GM12878 (cell line): ENCODE results near the gene HELZ. TPM values are rescaled to one million over a fixed set of nuclear protein-coding genes. Genes with fewer than 3 reads are reported as not detected.

Experiments
- ATAC-seq: fragments of 200-7000 bp; cut with Tn5 transposase; 3 replicates; pipeline ENCODE4 v1.9.1; 2020; ENCODE audit warnings: mild to moderate bottlenecking, moderate library complexity
- BruUV-seq: library from RNA; stranded (reverse); fragments of 400-500 nt; replicated peaks from 2 replicates; lab custom pipeline; 2021; lab: Mats Ljungman, UMichigan
- CTCF ChIA-PET: fragments of 300-600 bp; sonication (Branson Sonifier 250); formaldehyde crosslinking; extraction: SDS; loops from one replicate; lab custom pipeline; 2021; ENCODE audit warnings: inconsistent platforms; lab: Yijun Ruan, JAX
- POLR2A ChIA-PET: fragments of 350-600 bp; formaldehyde crosslinking; extraction: SDS; loops from one replicate; lab custom pipeline; 2021; ENCODE audit warnings: inconsistent platforms; lab: Charles Lee
- RAD21 ChIA-PET: fragments of 300-600 bp; sonication (Branson Sonifier 250); formaldehyde crosslinking; loops from one replicate; lab custom pipeline; 2023; ENCODE audit warnings: antibody characterized with exemption; ENCODE audit not compliant: unreplicated experiment; lab: Charles Lee
- SMC1A ChIA-PET: fragments of 300-600 bp; sonication (Branson Sonifier 250); formaldehyde crosslinking; loops from one replicate; lab custom pipeline; 2023; ENCODE audit not compliant: unreplicated experiment, uncharacterized antibody; lab: Charles Lee
- DNase-seq: peaks from one replicate; pipeline ENCODE4 v3.0.0-alpha.2; 2011; ENCODE audit warnings: low read depth, low spot score
- FAIRE-seq: peaks from 3 replicates; lab custom pipeline; 2011; peaks lifted over from hg19 to GRCh38; lab: Jason Lieb, UNC
- H2AFZ ChIP-seq: 2 replicates; pipeline ENCODE4 v1.6.0; 2011; ENCODE audit warnings: low read depth, low read length, control low read depth; ENCODE audit not compliant: control insufficient read depth
- H3K27ac ChIP-seq: 2 replicates; pipeline ENCODE4 v1.5.1; 2011; ENCODE audit warnings: control low read depth; ENCODE audit not compliant: control insufficient read depth, insufficient read depth
- H3K27me3 ChIP-seq, 2 experiments: replicated peaks in 1 of 2; 2 replicates each; pipeline versions ENCODE4 v1.6.0 to v1.6.1; 2011; ENCODE audit warnings: low read length in 1 of 2; ENCODE audit not compliant: control insufficient read depth in 2 of 2, insufficient read depth in 2 of 2
- H3K36me3 ChIP-seq, 2 experiments: 2 replicates each; pipeline ENCODE4 v1.5.1; 2011; ENCODE audit warnings: low read length in 1 of 2; ENCODE audit not compliant: control insufficient read depth in 2 of 2, insufficient read depth in 2 of 2
- H3K4me1 ChIP-seq: 2 replicates; pipeline ENCODE4 v1.6.1; 2011; ENCODE audit warnings: mild to moderate bottlenecking, low read length, moderate library complexity, mixed read lengths; ENCODE audit not compliant: control insufficient read depth, insufficient read depth
- H3K4me2 ChIP-seq: 2 replicates; pipeline ENCODE4 v1.6.0; 2011; ENCODE audit warnings: control low read depth; ENCODE audit not compliant: control insufficient read depth, insufficient read depth
- H3K4me3 ChIP-seq: fragments of 200-600 bp; sonication (generic); 2 replicates; pipeline ENCODE4 v1.5.1; 2016
- H3K79me2 ChIP-seq: 2 replicates; pipeline ENCODE4 v1.6.0; 2011; ENCODE audit warnings: low read length; ENCODE audit not compliant: control insufficient read depth, insufficient read depth
- H3K9ac ChIP-seq: 2 replicates; pipeline ENCODE4 v1.8.0; 2011; ENCODE audit warnings: low read length, control low read depth, mixed read lengths; ENCODE audit not compliant: control insufficient read depth, insufficient read depth
- H3K9me3 ChIP-seq: replicated peaks from 3 replicates; pipeline ENCODE4 v1.5.1; 2011; ENCODE audit warnings: mild to moderate bottlenecking, low read length; ENCODE audit not compliant: control insufficient read depth, insufficient read depth
- H4K20me1 ChIP-seq: 2 replicates; pipeline ENCODE4 v1.6.0; 2011; ENCODE audit not compliant: control insufficient read depth, insufficient read depth
- BHLHE40 ChIP-seq, 2 experiments: fragments of 450-650 bp in 1 of 2; IDR thresholded peaks; 2 replicates each; pipeline ENCODE4 v1.6.1; 2011 to 2017; ENCODE audit warnings: low read depth in 2 of 2, borderline replicate concordance in 1 of 2, improper control_type of control experiment in 1 of 2, low read length in 1 of 2, mild to moderate bottlenecking in 1 of 2
- CBX5 ChIP-seq: sonication (generic); IDR thresholded peaks from 2 replicates; pipeline ENCODE4 v1.6.1; 2016; ENCODE audit warnings: low read depth, moderate library complexity, mild to moderate bottlenecking, inconsistent platforms
- FOXK2 ChIP-seq: fragments of 450-650 bp; IDR thresholded peaks from 2 replicates; pipeline ENCODE4 v1.6.1; 2017; ENCODE audit warnings: mild to moderate bottlenecking, moderate library complexity
- PAX5 ChIP-seq: IDR thresholded peaks from 2 replicates; pipeline ENCODE4 v1.6.1; 2011; ENCODE audit warnings: low read depth, low read length, borderline replicate concordance
- POU2F2 ChIP-seq: IDR thresholded peaks from 3 replicates; pipeline ENCODE4 v1.6.1; 2011; ENCODE audit warnings: low read depth, mild to moderate bottlenecking, low read length, borderline replicate concordance
- RELB ChIP-seq: fragments of 450-650 bp; IDR thresholded peaks from 2 replicates; pipeline ENCODE4 v1.6.1; 2017; ENCODE audit warnings: low read depth, mild to moderate bottlenecking, moderate library complexity
- SMC3 ChIP-seq: IDR thresholded peaks from 2 replicates; pipeline ENCODE4 v1.6.1; 2011; ENCODE audit warnings: low read length, improper control_type of control experiment, borderline replicate concordance
- WGBS: methylation state at CpG from one replicate; pipeline ENCODE4 v1.1.6; 2016; ENCODE audit warnings: low lambda C conversion rate; ENCODE audit not compliant: insufficient replicate concordance, insufficient coverage; ENCODE audit errors: missing lambda C conversion rate; 5-methylcytosine and 5-hydroxymethylcytosine counted together
- in situ Hi-C: fragments of 300-500 bp; cut with MboI; formaldehyde crosslinking; loops from 9 replicates; pipeline ENCODE4 v1.14.3; 2018; ENCODE audit warnings: mixed read lengths
- intact Hi-C: fragments of 100-400 bp; cut with micrococcal nuclease; formaldehyde crosslinking; loops from one replicate; pipeline ENCODE4 v1.14.2; 2022; ENCODE audit not compliant: unreplicated experiment
- polyA plus RNA-seq, 11 experiments: library from polyadenylated mRNA; depleted of rRNA in 4 of 11; unstranded in 6 of 11; stranded (reverse) in 5 of 11; fragments of >200 nt; fragmentation: Nextera tagmentation in 4 of 11; fragmentation: Illumina TruSeq in 1 of 11; extraction: Ambion mirVana in 4 of 11; extraction: Trizol in 1 of 11; gene quantifications; 1 replicate in 1 of 11; 2 replicates in 10 of 11; pipeline versions ENCODE4 v1.2.1 to v1.2.3, GENCODE V29; 2011 to 2016; ENCODE audit warnings: inconsistent platforms in 2 of 11, missing spikeins in 2 of 11, low read depth in 1 of 11
- total RNA-seq, 4 experiments: library from RNA; depleted of rRNA in 3 of 4; stranded (reverse); fragments of >200 nt in 3 of 4; fragmentation: Illumina TruSeq in 1 of 4; extraction: Trizol in 1 of 4; gene quantifications; 2 replicates each; pipeline versions ENCODE4 v1.2.1 to v1.2.3, GENCODE V29; 2013 to 2021

The HELZ gene
- total and polyA plus RNA-seq, 10 of the 15 experiments (the other 5 are each of a cell fraction or from before 2014, with no cell fraction given): 1.5 to 36.8 (median 19.1) TPM

GRCh38 chr17:67027031-67027628, 217.9 kb downstream of the HELZ start:
- ChIA-PET POLR2A (no interaction called here), SMC1A (no interaction called here), CTCF (no interaction called here), RAD21 (no interaction called here)
- ATAC-seq: no peak
- in situ Hi-C loops (no loop called here), intact Hi-C loops (no loop called here)
- Histone ChIP-seq H3K4me1 (no peaks in the 10 kb centered on the region), H4K20me1 (no peaks in the 10 kb centered on the region), H3K27ac (no peak overlapping the region), H3K36me3 (no peaks in the 10 kb centered on the region), H3K4me3 (no peak overlapping the region), H3K79me2 (no peaks in the 10 kb centered on the region), H3K4me2 (no peak overlapping the region), H2AFZ (no peak overlapping the region), H3K9me3 (no peaks in the 10 kb centered on the region), H3K27me3 (no peaks in the 10 kb centered on the region), H3K9ac (no peak overlapping the region)
- 36% methylated on average over 12 of the region's 12 CpGs for WGBS
- FAIRE-seq: no peak
- DNase-seq: no peak
- BruUV-seq: no TSS peak
- no peak for TF ChIP-seq PAX5
- no peak for TF ChIP-seq BHLHE40 (IDR thresholded peaks at IDR 0.05; ENCODE audit: borderline replicate concordance in 1 of 2, low read depth in 2 of 2, low read length in 1 of 2)
- no peak for TF ChIP-seq FOXK2
- TF ChIP-seq CBX5: no peak
- TF ChIP-seq RELB: no peak
- TF ChIP-seq POU2F2: no peak
- TF ChIP-seq SMC3: no peak
